ENCODE results near the gene PUSL1.

PUSL1 gene

DNA sequence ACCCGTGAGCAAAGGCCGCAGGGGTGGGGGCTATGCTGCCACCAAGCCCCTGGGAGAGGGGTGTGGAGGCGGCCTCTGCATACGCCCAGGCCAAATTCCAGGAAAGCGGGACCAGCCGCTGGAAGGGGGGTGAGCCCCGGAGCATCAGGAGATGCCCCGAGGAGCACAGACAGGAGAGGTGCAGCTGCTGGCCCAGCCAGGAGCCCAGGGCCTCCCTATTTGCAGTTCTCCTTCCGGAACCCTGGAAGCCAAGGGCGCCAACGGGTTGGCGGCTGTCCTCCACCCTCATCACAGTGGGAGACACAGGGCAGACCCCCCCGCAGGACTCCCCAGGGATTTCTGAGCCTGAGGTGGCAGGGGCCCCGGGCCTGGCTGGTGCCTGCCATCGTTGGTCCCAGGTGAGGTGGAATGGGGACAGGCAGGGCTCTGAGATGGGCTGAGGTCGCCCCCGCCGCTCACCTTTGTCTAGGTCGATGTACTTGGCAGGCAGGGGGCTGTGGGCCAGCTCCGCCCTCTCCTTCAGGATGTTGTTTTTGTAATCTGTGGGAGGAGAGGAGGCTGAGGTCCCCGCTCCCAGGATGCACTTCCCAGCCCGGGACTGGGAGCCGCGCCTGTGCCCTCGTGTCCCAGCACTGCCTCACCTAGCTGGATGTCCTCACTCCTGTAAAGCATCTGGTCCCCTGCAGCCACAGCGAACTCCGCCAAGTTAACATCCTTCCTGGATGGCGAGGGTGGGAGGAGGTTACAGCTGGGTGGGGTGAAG, 45.2 kb downstream of the PUSL1 start:
- peaks cover 0 to 2% of the 10 kb centered on the region in 2 donors for H3K36me3 ChIP-seq (ENCODE audit: control insufficient read depth in 2 of 2, insufficient read depth in 2 of 2, low read length in 2 of 2)
- H3K9ac ChIP-seq (ENCODE audit: low read length in 2 of 2) = no peak overlapping the region
- H3K4me1 ChIP-seq (ENCODE audit: control insufficient read depth, insufficient read depth, low read length) = peaks cover 49% of the 10 kb centered on the region
- no peaks in the 10 kb centered on the region for H3K27me3 ChIP-seq (ENCODE audit: control insufficient read depth in 1 of 2, insufficient read depth in 2 of 2, low read length in 2 of 2)
- H3K27ac ChIP-seq (ENCODE audit: low read length) = peak overlapping the region; percentile 18
- H3K4me3 ChIP-seq (ENCODE audit: low read length in 2 of 2) = no peak overlapping the region
- H3K9me3 ChIP-seq (ENCODE audit: control insufficient read depth in 2 of 2, low read length in 2 of 2) = no peaks in the 10 kb centered on the region

- Histone ChIP-seq H3K9me3 (ENCODE audit: control insufficient read depth in 2 of 2, low read length in 2 of 2) (no peaks in the 10 kb centered on the region), H3K4me3 (ENCODE audit: low read length in 2 of 2) (no peak overlapping the region), H3K4me1 (ENCODE audit: control insufficient read depth, insufficient read depth, low read length) (peaks cover 55% of the 10 kb centered on the region), H3K36me3 (ENCODE audit: control insufficient read depth in 2 of 2, insufficient read depth in 2 of 2, low read length in 2 of 2) (peaks cover 0 to 2% of the 10 kb centered on the region in 2 donors), H3K9ac (ENCODE audit: low read length in 2 of 2) (no peak overlapping the region), H3K27me3 (ENCODE audit: control insufficient read depth in 1 of 2, insufficient read depth in 2 of 2, low read length in 2 of 2) (no peaks in the 10 kb centered on the region), H3K27ac (ENCODE audit: low read length) (no peak overlapping the region)
These were observed 46.2 kb downstream of the PUSL1 start for GRCh38 chr1:1354271-1355247.

DNA sequence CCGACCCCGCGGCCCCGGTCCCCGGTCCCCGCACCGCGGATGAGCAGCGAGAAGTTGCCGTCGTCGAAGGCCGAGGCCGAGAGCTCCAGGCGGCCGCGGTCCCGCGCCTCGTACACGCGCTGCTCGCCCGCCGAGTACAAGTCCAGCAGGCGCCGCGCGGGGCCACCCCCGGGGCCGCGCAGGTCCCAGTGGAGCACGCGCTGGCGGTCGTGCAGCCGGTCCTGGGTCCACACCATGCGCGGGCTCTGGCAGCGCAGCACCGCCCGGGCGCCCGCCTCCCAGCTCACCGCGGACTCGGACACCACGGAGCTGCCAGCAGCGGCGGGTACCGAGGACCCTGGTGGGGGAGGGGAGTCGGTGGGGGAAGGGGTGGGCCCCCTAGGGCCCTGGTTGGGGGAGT, 47.0 kb downstream of the PUSL1 start:
- Histone ChIP-seq H3K27me3 (ENCODE audit: control insufficient read depth in 1 of 2, insufficient read depth in 2 of 2, low read length in 2 of 2) (no peaks in the 10 kb centered on the region), H3K4me1 (ENCODE audit: control insufficient read depth, insufficient read depth, low read length) (peaks cover 62% of the 10 kb centered on the region), H3K9me3 (ENCODE audit: control insufficient read depth in 2 of 2, low read length in 2 of 2) (no peaks in the 10 kb centered on the region), H3K4me3 (ENCODE audit: low read length in 2 of 2) (peak overlapping the region in 1 of 2 donors; percentile 49), H3K27ac (ENCODE audit: low read length) (no peak overlapping the region), H3K9ac (ENCODE audit: low read length in 2 of 2) (no peak overlapping the region), H3K36me3 (ENCODE audit: control insufficient read depth in 2 of 2, insufficient read depth in 2 of 2, low read length in 2 of 2) (peaks cover 0 to 2% of the 10 kb centered on the region in 2 donors)

GRCh38 chr1:1356166-1356795, 47.9 kb downstream of the PUSL1 start:
- Histone ChIP-seq H3K4me3 (ENCODE audit: low read length in 2 of 2) (peak overlapping the region in 1 of 2 donors; percentile 78), H3K36me3 (ENCODE audit: control insufficient read depth in 2 of 2, insufficient read depth in 2 of 2, low read length in 2 of 2) (peaks cover 0 to 2% of the 10 kb centered on the region in 2 donors), H3K9me3 (ENCODE audit: control insufficient read depth in 2 of 2, low read length in 2 of 2) (no peaks in the 10 kb centered on the region), H3K4me1 (ENCODE audit: control insufficient read depth, insufficient read depth, low read length) (peaks cover 69% of the 10 kb centered on the region), H3K9ac (ENCODE audit: low read length in 2 of 2) (peak overlapping the region in 1 of 2 donors; percentile 57), H3K27me3 (ENCODE audit: control insufficient read depth in 1 of 2, insufficient read depth in 2 of 2, low read length in 2 of 2) (no peaks in the 10 kb centered on the region), H3K27ac (ENCODE audit: low read length) (peak overlapping the region; percentile 87)

DNA sequence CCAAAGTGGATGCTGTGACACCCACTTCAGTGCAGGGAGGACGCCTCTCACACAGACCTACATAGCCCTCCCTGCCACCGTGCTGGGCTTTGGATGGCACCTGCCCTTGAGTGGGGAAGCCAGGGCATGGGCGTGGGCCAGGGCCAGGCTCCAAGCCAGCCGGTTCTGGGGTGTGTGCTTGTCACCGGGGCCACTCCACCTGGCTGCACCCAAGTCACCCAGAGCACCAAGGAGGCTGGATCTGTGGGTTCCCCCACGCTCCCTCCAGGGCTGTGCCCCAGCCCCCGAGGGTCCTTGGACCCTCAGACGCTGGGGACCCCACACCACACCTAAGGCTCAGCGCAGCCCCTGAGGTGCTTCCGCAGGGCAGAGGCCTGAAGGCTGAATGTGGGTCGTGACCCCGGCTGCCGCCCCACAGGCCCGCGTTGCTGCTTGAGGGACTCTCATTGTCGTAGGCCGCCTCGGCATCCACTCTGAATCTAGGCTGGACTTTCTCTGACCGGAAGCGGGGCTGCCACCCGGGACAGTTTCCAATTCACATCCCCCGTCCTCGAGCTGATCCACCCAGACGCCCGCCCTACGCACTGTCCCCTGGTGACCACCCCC, 48.5 kb downstream of the PUSL1 start:
- Histone ChIP-seq H3K27me3 (ENCODE audit: control insufficient read depth in 1 of 2, insufficient read depth in 2 of 2, low read length in 2 of 2) (no peaks in the 10 kb centered on the region), H3K4me3 (ENCODE audit: low read length in 2 of 2) (peak overlapping the region; percentile 72 to 78), H3K36me3 (ENCODE audit: control insufficient read depth in 2 of 2, insufficient read depth in 2 of 2, low read length in 2 of 2) (peaks cover 0 to 2% of the 10 kb centered on the region in 2 donors), H3K27ac (ENCODE audit: low read length) (peak overlapping the region; percentile 87), H3K4me1 (ENCODE audit: control insufficient read depth, insufficient read depth, low read length) (peaks cover 67% of the 10 kb centered on the region), H3K9me3 (ENCODE audit: control insufficient read depth in 2 of 2, low read length in 2 of 2) (no peaks in the 10 kb centered on the region), H3K9ac (ENCODE audit: low read length in 2 of 2) (peak overlapping the region; percentile 57 to 68)

- Histone ChIP-seq H3K36me3 (ENCODE audit: control insufficient read depth in 2 of 2, insufficient read depth in 2 of 2, low read length in 2 of 2) (no peaks in the 10 kb centered on the region), H3K27ac (ENCODE audit: low read length) (peak overlapping the region; percentile 87), H3K27me3 (ENCODE audit: control insufficient read depth in 1 of 2, insufficient read depth in 2 of 2, low read length in 2 of 2) (no peaks in the 10 kb centered on the region), H3K9ac (ENCODE audit: low read length in 2 of 2) (peak overlapping the region; percentile 57 to 80), H3K4me1 (ENCODE audit: control insufficient read depth, insufficient read depth, low read length) (peaks cover 62% of the 10 kb centered on the region), H3K9me3 (ENCODE audit: control insufficient read depth in 2 of 2, low read length in 2 of 2) (no peaks in the 10 kb centered on the region), H3K4me3 (ENCODE audit: low read length in 2 of 2) (peak overlapping the region; percentile 72 to 78)
These were observed 49.6 kb downstream of the PUSL1 start for GRCh38 chr1:1357871-1358432.

GRCh38 chr1:1358433-1359271, 50.3 kb downstream of the PUSL1 start, which contains the start of gene MXRA8:
Gene MXRA8 (minus strand): TSS chr1:1358555. CDS start chr1:1358504, 51 bp downstream.
- Histone ChIP-seq H3K4me3 (ENCODE audit: low read length in 2 of 2) (peak within 1 kb of the TSS; percentile 72 to 78), H3K9me3 (ENCODE audit: control insufficient read depth in 2 of 2, low read length in 2 of 2) (no peaks in the 10 kb centered on the region), H3K27ac (ENCODE audit: low read length) (peak within 1 kb of the TSS; percentile 87), H3K4me1 (ENCODE audit: control insufficient read depth, insufficient read depth, low read length) (peaks cover 55% of the 10 kb centered on the region), H3K27me3 (ENCODE audit: control insufficient read depth in 1 of 2, insufficient read depth in 2 of 2, low read length in 2 of 2) (no peaks in the 10 kb centered on the region), H3K36me3 (ENCODE audit: control insufficient read depth in 2 of 2, insufficient read depth in 2 of 2, low read length in 2 of 2) (no peaks in the 10 kb centered on the region), H3K9ac (ENCODE audit: low read length in 2 of 2) (peak within 1 kb of the TSS; percentile 57 to 80)

GRCh38 chr1:1359308-1359663, 50.9 kb downstream of the PUSL1 start:
- H3K4me1 ChIP-seq (ENCODE audit: control insufficient read depth, insufficient read depth, low read length) = peaks cover 50% of the 10 kb centered on the region

GRCh38 chr1:1359664-1360468, 51.5 kb downstream of the PUSL1 start:
- Histone ChIP-seq H3K4me3 (ENCODE audit: low read length in 2 of 2) (no peak overlapping the region), H3K27me3 (ENCODE audit: control insufficient read depth in 1 of 2, insufficient read depth in 2 of 2, low read length in 2 of 2) (no peaks in the 10 kb centered on the region), H3K36me3 (ENCODE audit: control insufficient read depth in 2 of 2, insufficient read depth in 2 of 2, low read length in 2 of 2) (no peaks in the 10 kb centered on the region), H3K4me1 (ENCODE audit: control insufficient read depth, insufficient read depth, low read length) (peaks cover 44% of the 10 kb centered on the region), H3K9me3 (ENCODE audit: control insufficient read depth in 2 of 2, low read length in 2 of 2) (no peaks in the 10 kb centered on the region), H3K9ac (ENCODE audit: low read length in 2 of 2) (peak overlapping the region in 1 of 2 donors; percentile 15), H3K27ac (ENCODE audit: low read length) (peak overlapping the region; percentile 87)

More at GRCh38 chr1:1359308-1359663, 50.9 kb downstream of the PUSL1 start:
- Histone ChIP-seq H3K9me3 (ENCODE audit: control insufficient read depth in 2 of 2, low read length in 2 of 2) (no peaks in the 10 kb centered on the region), H3K27ac (ENCODE audit: low read length) (peak overlapping the region; percentile 87), H3K4me3 (ENCODE audit: low read length in 2 of 2) (peak overlapping the region in 1 of 2 donors; percentile 78), H3K9ac (ENCODE audit: low read length in 2 of 2) (no peak overlapping the region), H3K36me3 (ENCODE audit: control insufficient read depth in 2 of 2, insufficient read depth in 2 of 2, low read length in 2 of 2) (no peaks in the 10 kb centered on the region), H3K27me3 (ENCODE audit: control insufficient read depth in 1 of 2, insufficient read depth in 2 of 2, low read length in 2 of 2) (no peaks in the 10 kb centered on the region)
